Ishikawa (cell line): Measurements from ENCODE around the gene ZNF891.

ENCODE experiments used
- CEBPB ChIP-seq: IDR thresholded peaks from 2 replicates; pipeline ENCODE4 v1.6.1; 2012
- CREB1 ChIP-seq: IDR thresholded peaks from 2 replicates; pipeline ENCODE4 v1.6.1; 2012; ENCODE audit warnings: low read depth
- EGR1 ChIP-seq: IDR thresholded peaks from 2 replicates; pipeline ENCODE4 v1.6.1; 2012
- EP300 ChIP-seq: IDR thresholded peaks from 2 replicates; pipeline ENCODE4 v1.6.1; 2012; ENCODE audit warnings: borderline replicate concordance
- FOXM1 ChIP-seq: IDR thresholded peaks from 2 replicates; pipeline ENCODE4 v1.6.1; 2012; ENCODE audit warnings: low read depth, borderline replicate concordance
- MAX ChIP-seq: IDR thresholded peaks from 2 replicates; pipeline ENCODE4 v1.6.1; 2012
- NFIC ChIP-seq: IDR thresholded peaks from 2 replicates; pipeline ENCODE4 v1.6.1; 2012
- RAD21 ChIP-seq: IDR thresholded peaks from 2 replicates; pipeline ENCODE4 v1.6.1; 2012; ENCODE audit warnings: low read depth
- REST ChIP-seq: IDR thresholded peaks from 2 replicates; pipeline ENCODE4 v1.6.1; 2012; ENCODE audit warnings: low read depth, mild to moderate bottlenecking
- TAF1 ChIP-seq: IDR thresholded peaks from 2 replicates; pipeline ENCODE4 v1.6.1; 2012; ENCODE audit warnings: low read depth, mild to moderate bottlenecking
- TCF12 ChIP-seq: IDR thresholded peaks from 2 replicates; pipeline ENCODE4 v1.6.1; 2012; ENCODE audit warnings: low read depth
- TEAD4 ChIP-seq: IDR thresholded peaks from 2 replicates; pipeline ENCODE4 v1.6.1; 2012
- USF1 ChIP-seq: IDR thresholded peaks from 2 replicates; pipeline ENCODE4 v1.6.1; 2012
- YY1 ChIP-seq: IDR thresholded peaks from 2 replicates; pipeline ENCODE4 v1.6.1; 2012; ENCODE audit warnings: low read depth
- ZBTB7A ChIP-seq: IDR thresholded peaks from 2 replicates; pipeline ENCODE4 v1.6.1; 2012; ENCODE audit warnings: low read depth

ZNF891 gene

GRCh38 chr12:133130038-133130807 is at the start of gene ZNF891, which contains the start of gene ZNF10:
Gene ZNF891 (minus strand): TSS chr12:133130274. CDS start chr12:133121918, 8,356 bp downstream.
Gene ZNF10 (plus strand): TSS chr12:133130627. CDS start chr12:133144493, 13,866 bp downstream.
- TF ChIP-seq TCF12: no peak
- TF ChIP-seq MAX: peak; percentile 69
- TF ChIP-seq CEBPB: no peak
- TF ChIP-seq TAF1: peak; percentile 45
- TF ChIP-seq YY1: 0 out of 2 replicates have a peak, but pooled peaks have one; percentile 5
- peak; percentile 30; the same call in 1 of the 2 replicates for TF ChIP-seq ZBTB7A
- TF ChIP-seq CREB1: peak; percentile 86
- TF ChIP-seq NFIC: peak; percentile 71; the same call in 1 of the 2 replicates
- no peak for TF ChIP-seq REST
- TF ChIP-seq TEAD4: peak; percentile 11; the same call in 1 of the 2 replicates
- TF ChIP-seq USF1: peak; percentile 61
- no peak for TF ChIP-seq EGR1

- TF ChIP-seq YY1 (no peak), USF1 (no peak), RAD21 (no peak), CREB1 (no peak), NFIC (no peak), FOXM1 (no peak), TAF1 (no peak), MAX (no peak), ZBTB7A (no peak), EGR1 (no peak), TCF12 (no peak), CEBPB (no peak)
Observed at GRCh38 chr12:133174901-133175300, 44.8 kb upstream of the ZNF891 start.

- TF ChIP-seq RAD21: no peak
- TF ChIP-seq NFIC: no peak
- no peak for TF ChIP-seq TAF1
- no peak for TF ChIP-seq CEBPB
- no peak for TF ChIP-seq REST
- TF ChIP-seq TEAD4: no peak
- no peak for TF ChIP-seq TCF12
- no peak for TF ChIP-seq EP300
- no peak for TF ChIP-seq FOXM1
- TF ChIP-seq YY1: no peak
- no peak for TF ChIP-seq ZBTB7A
- TF ChIP-seq EGR1: no peak
- TF ChIP-seq MAX: no peak
- TF ChIP-seq USF1: no peak
- no peak for TF ChIP-seq CREB1
Observed at GRCh38 chr12:133172491-133172890, 42.4 kb upstream of the ZNF891 start.

- TF ChIP-seq TEAD4: no peak
Observed at GRCh38 chr12:133165776-133166175, 35.7 kb upstream of the ZNF891 start.

GRCh38 chr12:133156125-133156690 is 26.1 kb upstream of the ZNF891 start:
- TF ChIP-seq REST (no peak), USF1 (no peak), FOXM1 (no peak), CREB1 (no peak), RAD21 (no peak), ZBTB7A (no peak), NFIC (no peak), YY1 (no peak), TEAD4 (no peak), EGR1 (no peak)
